ENCODE data around the gene RPS6KL1. TPM values are rescaled to one million over a fixed set of nuclear protein-coding genes. Genes with fewer than 3 reads are reported as not detected.
A peak's percentile ranks its signal among the peaks of the same experiment; 100 is the strongest.

RPS6KL1 gene
- total and polyA plus RNA-seq, 11 donors, result 8.3 to 26.8 (median 17.8) TPM

GRCh38 chr14:74863274-74863673 is 59.8 kb downstream of the RPS6KL1 start:
- WGBS, 4 donors, result 73 to 88% (median 81%) methylated on average over 9 of the region's 9 CpGs
- Histone ChIP-seq H3K4me3 (no peak overlapping the region), H3K36me3 (no peaks in the 10 kb centered on the region), H3K9me3 (no peaks in the 10 kb centered on the region), H3K4me1 (peaks cover 0 to 31% (median 9%) of the 10 kb centered on the region in 12 donors), H3K27me3 (no peaks in the 10 kb centered on the region), H3K27ac (no peak overlapping the region)
- ATAC-seq (peak in 2 of 4 donors; percentile 33 to 46), DNase-seq (peak in 2 of 5 donors; percentile 19 to 32)
- intact Hi-C loops (cut with DNase I), result loop anchor here in 6 of 10 donors (5.0 to 10.0 kb wide), 3 partner anchors 44 to 442 kb away; no protein-coding TSS in a partner anchor
- TF ChIP-seq POLR2A (IDR thresholded peaks at IDR 0.05) (no peak), CTCF (IDR thresholded peaks at IDR 0.05) (no peak)

GRCh38 chr14:74861734-74862090 is 61.3 kb downstream of the RPS6KL1 start:
- TF ChIP-seq POLR2A (IDR thresholded peaks at IDR 0.05) (no peak), CTCF (IDR thresholded peaks at IDR 0.05) (no peak)
- H3K4me3 ChIP-seq, result no peak overlapping the region
- peaks cover 0 to 20% (median 5%) of the 10 kb centered on the region in 12 donors for H3K4me1 ChIP-seq
- 79 to 80% (median 79%) methylated on average over 3 of the region's 3 CpGs for WGBS, 4 donors
- H3K36me3 ChIP-seq, result no peaks in the 10 kb centered on the region
- no peaks in the 10 kb centered on the region for H3K9me3 ChIP-seq
- H3K27ac ChIP-seq, result no peak overlapping the region
- no peaks in the 10 kb centered on the region for H3K27me3 ChIP-seq
- ATAC-seq, result no peak
- intact Hi-C loops (cut with DNase I), result loop anchor here (1.0 to 10.0 kb wide), 8 partner anchors 43 to 443 kb away; no protein-coding TSS in a partner anchor
- no peak for DNase-seq

GRCh38 chr14:74860899-74861733 is 61.9 kb downstream of the RPS6KL1 start:
- peak; percentile 85 to 93 (median 91) for DNase-seq

More at GRCh38 chr14:74860899-74861733, 61.9 kb downstream of the RPS6KL1 start:
- no peak overlapping the region for H3K27ac ChIP-seq
- no peak overlapping the region for H3K4me3 ChIP-seq
- no peaks in the 10 kb centered on the region for H3K36me3 ChIP-seq
- no peaks in the 10 kb centered on the region for H3K27me3 ChIP-seq
- TF ChIP-seq POLR2A (IDR thresholded peaks at IDR 0.05), result no peak
- peak; percentile 80 to 98 (median 90) for TF ChIP-seq CTCF (IDR thresholded peaks at IDR 0.05)
- H3K4me1 ChIP-seq, result peaks cover 0 to 20% (median 5%) of the 10 kb centered on the region in 12 donors
- H3K9me3 ChIP-seq, result no peaks in the 10 kb centered on the region
- intact Hi-C loops (cut with DNase I), result loop anchor here (1.0 to 10.0 kb wide), 8 partner anchors 44 to 444 kb away; no protein-coding TSS in a partner anchor
- peak; percentile 32 to 85 (median 83) for ATAC-seq
- WGBS, 4 donors, result 21 to 26% (median 23%) methylated on average over 7 of the region's 7 CpGs

Data from heart left ventricle (tissue), 16 donors.